Aorta (tissue), 5 donors: Measurements from ENCODE around the gene USP10. TPM values are rescaled to one million over a fixed set of nuclear protein-coding genes. Genes with fewer than 3 reads are reported as not detected.
"Not testable (repeated sequence)": the region's sequence is repeated elsewhere in the genome, so short reads cannot be mapped to it uniquely, and the experiment has no call there.

Experiments used
- ATAC-seq: fragments of 200-7000 bp; cut with Tn5 transposase; one replicate; pipeline ENCODE4 v1.9.1; 2022; ENCODE audit warnings: moderate library complexity; ENCODE audit not compliant: low FRiP score
- DNase-seq, 2 donors: peaks; one replicate each; pipeline ENCODE4 v3.0.0-alpha.2; 2020
- H3K27ac ChIP-seq, 2 donors: one replicate each; pipeline ENCODE4 v1.5.1; 2013; ENCODE audit warnings: low read length in 2 of 2, mild to moderate bottlenecking in 2 of 2, moderate library complexity in 2 of 2, control low read depth in 1 of 2, inconsistent platforms in 1 of 2, low read depth in 1 of 2
- H3K27me3 ChIP-seq, 2 donors: one replicate each; pipeline ENCODE4 v1.6.1; 2013; ENCODE audit warnings: control low read depth in 1 of 2, low read length in 1 of 2, mild to moderate bottlenecking in 1 of 2, moderate library complexity in 1 of 2; ENCODE audit not compliant: insufficient read depth in 2 of 2, control insufficient read depth in 1 of 2
- H3K36me3 ChIP-seq, 2 donors: one replicate each; pipeline ENCODE4 v1.6.1; 2013; ENCODE audit warnings: control low read depth in 1 of 2, low read length in 1 of 2, mild to moderate bottlenecking in 1 of 2; ENCODE audit not compliant: insufficient read depth in 2 of 2, control insufficient read depth in 1 of 2
- H3K4me1 ChIP-seq, 2 donors: one replicate each; pipeline ENCODE4 v1.6.1; 2013; ENCODE audit warnings: low read length in 2 of 2, control low read depth in 1 of 2, mild to moderate bottlenecking in 1 of 2, moderate library complexity in 1 of 2; ENCODE audit not compliant: insufficient read depth in 2 of 2, control insufficient read depth in 1 of 2
- H3K4me3 ChIP-seq, 2 donors: one replicate each; pipeline ENCODE4 v1.5.1; 2013; ENCODE audit warnings: low read length in 2 of 2, control low read depth in 1 of 2, mild to moderate bottlenecking in 1 of 2
- H3K9me3 ChIP-seq: one replicate; pipeline ENCODE4 v1.6.1; 2013; ENCODE audit warnings: mild to moderate bottlenecking, low read length; ENCODE audit not compliant: control insufficient read depth
- WGBS, 2 donors: extraction: QIAGEN DNeasy Blood & Tissue Kit; methylation state at CpG; one replicate each; pipeline ENCODE4 v1.1.7; 2013; 5-methylcytosine and 5-hydroxymethylcytosine counted together
- intact Hi-C, 2 donors: fragments of 100-400 bp; cut with DNase I; formaldehyde crosslinking; loops; one replicate each; pipeline versions ENCODE4 v1.14.2 to v1.15.0; 2022
- polyA plus RNA-seq, 2 donors: library from polyadenylated mRNA; stranded (reverse); fragments of 200-250 nt; gene quantifications; one replicate each; pipeline ENCODE4 v1.2.3, GENCODE V29; 2013
- total RNA-seq, 2 donors: library from RNA; stranded (reverse); fragmentation: NEBNext Ultra II Directional; extraction: Animal tissue kit (Norgen Biotek cat#: 25700); gene quantifications; one replicate each; pipeline ENCODE4 v1.2.1, GENCODE V29; 2021
- donor health status: healthy with polysubstance abuse.
- donor health status: Bipolar disorder and iron deficiency.
- donor health status: DM: no; HTN: no; CAD: no.
- donor health status: DM: no; HTN: no; CAD: no.
- donor health status: DM: yes; HTN: yes; CAD: no.

Gene USP10
- total and polyA plus RNA-seq, 4 donors, result 14.0 to 59.4 (median 40.1) TPM

GRCh38 chr16:84742641-84743092 lies 42.9 kb downstream of the USP10 start:
- Histone ChIP-seq H3K36me3 (no peaks in the 10 kb centered on the region), H3K4me1 (no peaks in the 10 kb centered on the region), H3K27me3 (no peaks in the 10 kb centered on the region), H3K27ac (no peak overlapping the region), H3K4me3 (no peak overlapping the region), H3K9me3 (no peaks in the 10 kb centered on the region)
- no peak for DNase-seq
- no peak for ATAC-seq
- intact Hi-C loops, result no loop called here
- WGBS, 2 donors, result 89% methylated on average over 10 of the region's 10 CpGs

DNA sequence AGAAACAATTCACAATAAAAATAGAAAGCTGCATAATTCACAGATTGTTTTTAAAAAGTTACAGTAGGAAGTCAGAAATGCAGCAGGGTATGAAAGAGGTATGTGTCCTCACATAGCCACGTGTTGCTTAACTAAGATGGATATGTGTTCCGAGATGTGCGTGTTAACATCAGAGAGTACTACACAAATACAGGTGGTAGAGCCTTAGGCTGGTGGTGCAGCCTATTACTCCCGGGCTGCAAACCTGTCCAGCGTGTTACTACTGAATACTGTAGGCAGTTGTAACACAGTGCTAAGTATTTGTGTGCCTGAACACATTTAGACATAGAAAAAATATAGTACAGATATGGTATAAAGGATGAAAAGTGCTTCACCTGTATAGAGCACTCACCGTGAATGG lies 46.4 kb downstream of the USP10 start:
- WGBS, 2 donors, result 58 to 64% methylated on average over 6 of the region's 6 CpGs
- no peaks in the 10 kb centered on the region for H3K27me3 ChIP-seq
- DNase-seq (no peak), ATAC-seq (no peak)
- H3K36me3 ChIP-seq, result no peaks in the 10 kb centered on the region
- intact Hi-C loops, result no loop called here
- no peaks in the 10 kb centered on the region for H3K4me1 ChIP-seq
- H3K27ac ChIP-seq, result no peak overlapping the region
- H3K4me3 ChIP-seq, result no peak overlapping the region
- H3K9me3 ChIP-seq, result no peaks in the 10 kb centered on the region

DNA sequence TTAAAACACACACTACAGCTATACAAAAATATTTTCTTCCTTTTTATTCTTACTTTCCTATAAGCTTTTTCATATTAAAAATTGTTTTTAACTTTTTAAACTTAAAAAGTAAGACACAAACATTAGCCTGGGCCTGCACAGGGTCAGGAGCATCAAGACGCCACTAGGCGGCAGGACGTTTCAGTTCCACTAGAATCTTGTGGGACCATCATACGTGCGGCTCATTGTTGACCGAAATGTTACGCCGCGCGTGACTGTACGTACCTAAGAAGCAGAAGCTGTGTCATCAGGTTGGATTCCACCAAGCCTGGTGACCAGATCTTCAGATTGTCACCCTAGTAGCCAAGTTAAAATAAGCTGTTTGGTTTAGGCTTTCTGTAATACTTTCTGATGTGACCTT lies 47.1 kb downstream of the USP10 start:
- DNase-seq (no peak), ATAC-seq (no peak)
- Histone ChIP-seq H3K27ac (no peak overlapping the region), H3K9me3 (no peaks in the 10 kb centered on the region), H3K36me3 (no peaks in the 10 kb centered on the region), H3K4me1 (no peaks in the 10 kb centered on the region), H3K4me3 (no peak overlapping the region), H3K27me3 (no peaks in the 10 kb centered on the region)
- 93 to 95% methylated on average over 11 of the region's 11 CpGs for WGBS, 2 donors
- intact Hi-C loops, result no loop called here

GRCh38 chr16:84748247-84748646 lies 48.4 kb downstream of the USP10 start:
- H3K36me3 ChIP-seq, intact Hi-C loops, H3K9me3 ChIP-seq, H3K27ac ChIP-seq, ATAC-seq, H3K4me1 ChIP-seq, H3K27me3 ChIP-seq, H3K4me3 ChIP-seq, DNase-seq: not testable (repeated sequence)
- 88 to 89% methylated on average over 11 of the region's 11 CpGs for WGBS, 2 donors

DNA sequence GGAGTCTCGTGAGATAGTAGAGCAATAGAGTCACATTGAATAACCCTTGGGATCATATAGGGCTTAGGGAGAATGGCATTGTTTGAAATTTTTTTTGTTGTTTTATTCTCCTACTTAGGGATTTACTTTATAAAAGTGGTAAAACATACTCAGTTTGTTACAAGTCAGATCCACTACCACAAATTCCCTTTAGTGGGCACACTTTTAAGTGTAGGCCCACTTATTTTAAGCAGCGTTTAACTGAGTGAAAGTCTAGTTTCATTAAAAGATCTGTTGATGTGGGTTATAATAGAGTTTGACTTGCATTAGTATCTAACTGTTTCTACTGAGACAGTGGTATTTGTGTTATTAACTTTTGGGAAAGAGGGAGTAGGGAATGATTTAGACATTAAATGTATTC lies 49.3 kb downstream of the USP10 start:
- Histone ChIP-seq H3K27me3 (no peaks in the 10 kb centered on the region), H3K9me3 (no peaks in the 10 kb centered on the region), H3K4me1 (no peaks in the 10 kb centered on the region), H3K4me3 (no peak overlapping the region), H3K36me3 (no peaks in the 10 kb centered on the region), H3K27ac (no peak overlapping the region)
- WGBS, 2 donors, result 90 to 93% methylated on average over 2 of the region's 2 CpGs
- no peak for ATAC-seq
- no peak for DNase-seq
- intact Hi-C loops, result no loop called here

DNA sequence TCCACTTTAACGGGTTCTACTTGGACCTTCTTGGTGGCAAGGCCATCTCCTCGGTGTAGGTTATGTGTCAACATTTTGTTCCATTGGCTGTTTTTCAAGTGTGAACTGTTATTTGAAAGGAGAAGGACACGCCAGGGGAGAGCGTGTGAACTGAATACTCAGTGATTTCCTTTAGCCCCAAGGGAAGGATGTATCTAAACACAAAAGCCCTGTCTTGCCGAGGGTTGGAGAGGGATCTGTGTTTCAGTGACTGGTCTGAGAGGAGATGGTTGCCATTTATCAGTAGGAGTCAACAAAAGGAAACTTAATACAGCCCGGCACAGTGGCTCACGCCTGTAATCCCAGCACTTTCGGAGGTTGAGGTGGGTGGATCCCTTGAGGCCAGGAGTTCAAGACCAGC lies 50.0 kb downstream of the USP10 start:
- WGBS, 2 donors, result 80 to 81% methylated on average over 8 of the region's 8 CpGs
- intact Hi-C loops, result loop anchor here in 1 of 2 donors (5.0 kb wide), 1 partner anchor 222 kb away; no protein-coding TSS in a partner anchor
- Histone ChIP-seq H3K4me3 (no peak overlapping the region), H3K36me3 (no peaks in the 10 kb centered on the region), H3K9me3 (no peaks in the 10 kb centered on the region), H3K27ac (no peak overlapping the region), H3K27me3 (no peaks in the 10 kb centered on the region), H3K4me1 (no peaks in the 10 kb centered on the region)
- DNase-seq (no peak), ATAC-seq (no peak)

DNA sequence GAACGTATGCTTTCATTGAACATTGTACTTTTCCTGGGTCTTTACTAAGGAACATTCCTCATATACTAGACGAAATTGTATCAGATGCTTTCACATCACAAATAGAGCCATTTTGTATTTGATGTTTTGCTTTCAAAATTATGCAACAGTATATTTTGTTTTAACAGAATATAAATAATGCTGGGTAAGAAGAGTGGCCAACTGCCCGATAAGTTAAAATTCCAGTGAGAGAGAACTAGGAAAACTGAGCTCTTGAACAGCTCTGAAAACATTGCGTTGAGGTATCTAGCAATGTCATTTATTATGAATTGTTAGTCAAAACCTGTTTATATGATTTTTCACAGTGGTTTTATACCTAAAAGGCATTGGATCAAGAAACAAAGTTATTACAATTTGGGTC lies 50.8 kb downstream of the USP10 start:
- intact Hi-C loops, result loop anchor here in 1 of 2 donors (5.0 kb wide), 1 partner anchor 222 kb away; no protein-coding TSS in a partner anchor
- DNase-seq (no peak), ATAC-seq (no peak)
- H3K27ac ChIP-seq, result no peak overlapping the region
- H3K9me3 ChIP-seq, result no peaks in the 10 kb centered on the region
- no peaks in the 10 kb centered on the region for H3K27me3 ChIP-seq
- WGBS, 2 donors, result 74 to 76% methylated on average over 4 of the region's 4 CpGs
- H3K4me3 ChIP-seq, result no peak overlapping the region
- H3K36me3 ChIP-seq, result no peaks in the 10 kb centered on the region
- H3K4me1 ChIP-seq, result no peaks in the 10 kb centered on the region

- Histone ChIP-seq H3K4me3 (no peak overlapping the region), H3K4me1 (no peaks in the 10 kb centered on the region), H3K27ac (no peak overlapping the region), H3K36me3 (no peaks in the 10 kb centered on the region), H3K27me3 (no peaks in the 10 kb centered on the region), H3K9me3 (no peaks in the 10 kb centered on the region)
- 92 to 94% methylated on average over 6 of the region's 6 CpGs for WGBS, 2 donors
- no peak for ATAC-seq
- DNase-seq, result no peak
- intact Hi-C loops, result loop anchor here in 1 of 2 donors (5.0 kb wide), 1 partner anchor 221 kb away; no protein-coding TSS in a partner anchor
Observed at GRCh38 chr16:84751241-84751640, 51.4 kb downstream of the USP10 start.

GRCh38 chr16:84751947-84752346 lies 52.1 kb downstream of the USP10 start:
- no peak for DNase-seq
- H3K27me3 ChIP-seq, result no peaks in the 10 kb centered on the region
- H3K9me3 ChIP-seq, result no peaks in the 10 kb centered on the region
- intact Hi-C loops, result loop anchor here in 1 of 2 donors (5.0 kb wide), 1 partner anchor 220 kb away; no protein-coding TSS in a partner anchor
- no peak for ATAC-seq
- H3K4me1 ChIP-seq, result no peaks in the 10 kb centered on the region
- H3K36me3 ChIP-seq, result no peaks in the 10 kb centered on the region
- H3K4me3 ChIP-seq, result no peak overlapping the region
- H3K27ac ChIP-seq, result no peak overlapping the region
